ENCODE measurements around the gene SELP. TPM values are rescaled to one million over a fixed set of nuclear protein-coding genes. Genes with fewer than 3 reads are reported as not detected.

The SELP gene
- 1.5 and 2.8 TPM in 2 replicates for total RNA-seq

GRCh38 chr1:169630006-169630405 lies at the start of gene SELP:
TSS of gene SELP (minus strand) at chr1:169630124. CDS start at chr1:169630074, 50 bp downstream.

GRCh38 chr1:169586395-169587255 lies 43.3 kb downstream of the SELP start, which contains the start of gene F5:
TSS of gene F5 (minus strand) at chr1:169586481. CDS start at chr1:169586386, 95 bp downstream.

Other genes with a start within 250 kb of the SELP start
- gene CCDC181, start 202.7 kb downstream of the SELP start, total RNA-seq, result not detected in 2 replicates
- gene SLC19A2, start 144.2 kb downstream of the SELP start, total RNA-seq, result 1.8 and 3.8 TPM in 2 replicates
- gene F5, start 43.6 kb downstream of the SELP start, total RNA-seq, result under 0.01 TPM in 1 of 2 replicates, not detected in the other
- 0.31 and 0.32 TPM in 2 replicates for gene SELL, start 81.5 kb upstream of the SELP start, total RNA-seq
- gene SELE, start 104.0 kb upstream of the SELP start, total RNA-seq, result 12.0 and 57.2 TPM in 2 replicates
- gene METTL18, start 164.8 kb upstream of the SELP start, total RNA-seq, result 5.0 and 5.7 TPM in 2 replicates